Karpas-422 (cell line): ENCODE results near the gene GPC1. TPM values are rescaled to one million over a fixed set of nuclear protein-coding genes. Genes with fewer than 3 reads are reported as not detected.

Experiments
- DNase-seq: peaks from one replicate; pipeline ENCODE4 v3.0.0-alpha.2; 2015
- H2AFZ ChIP-seq: fragments of 200-600 bp; sonication (generic); 2 replicates; pipeline ENCODE4 v1.6.1; 2014; ENCODE audit warnings: antibody characterized with exemption, low read length, mixed read lengths
- H3K27ac ChIP-seq: fragments of 200-600 bp; sonication (generic); 2 replicates; pipeline ENCODE4 v1.5.1; 2014; ENCODE audit warnings: mild to moderate bottlenecking, low read length, moderate library complexity
- H3K27me3 ChIP-seq: fragments of 200-600 bp; sonication (generic); 2 replicates; pipeline ENCODE4 v1.6.1; 2014; ENCODE audit warnings: low read length, mixed read lengths
- H3K36me3 ChIP-seq: fragments of 200-600 bp; sonication (generic); 2 replicates; pipeline ENCODE4 v1.6.1; 2014; ENCODE audit warnings: low read length, mixed read lengths; ENCODE audit not compliant: insufficient read depth
- H3K4me1 ChIP-seq: fragments of 200-600 bp; sonication (generic); 2 replicates; pipeline ENCODE4 v1.6.1; 2014; ENCODE audit warnings: mild to moderate bottlenecking, low read length, mixed read lengths
- H3K4me2 ChIP-seq: fragments of 200-600 bp; sonication (generic); 2 replicates; pipeline ENCODE4 v1.6.1; 2014; ENCODE audit warnings: low read length, low read depth, mild to moderate bottlenecking; ENCODE audit not compliant: poor library complexity, severe bottlenecking
- H3K4me3 ChIP-seq: fragments of 200-600 bp; sonication (generic); 2 replicates; pipeline ENCODE4 v1.5.1; 2014; ENCODE audit warnings: mild to moderate bottlenecking, antibody characterized with exemption, low read length, mixed read lengths
- H3K79me2 ChIP-seq: fragments of 200-600 bp; sonication (generic); 2 replicates; pipeline ENCODE4 v1.6.1; 2014; ENCODE audit warnings: mild to moderate bottlenecking, low read length, mixed read lengths
- H3K9ac ChIP-seq: fragments of 200-600 bp; sonication (generic); 2 replicates; pipeline ENCODE4 v1.6.0; 2014; ENCODE audit warnings: low read length
- H3K9me2 ChIP-seq: fragments of 200-600 bp; sonication (generic), shearing (Covaris generic); replicated peaks from 2 replicates; pipeline ENCODE4 v1.6.0; 2014; ENCODE audit warnings: mild to moderate bottlenecking, low read length, moderate library complexity; ENCODE audit not compliant: insufficient read depth
- H3K9me3 ChIP-seq: fragments of 300-700, 200-600 bp; sonication (generic); 2 replicates; pipeline ENCODE4 v1.6.1; 2014; ENCODE audit warnings: low read length, mixed read lengths
- H4K20me1 ChIP-seq: fragments of 200-600 bp; sonication (generic); 2 replicates; pipeline ENCODE4 v1.6.1; 2014; ENCODE audit warnings: mild to moderate bottlenecking, antibody characterized with exemption, low read length, low read depth; ENCODE audit not compliant: insufficient read depth
- total RNA-seq: library from RNA; depleted of rRNA; stranded (reverse); fragments of >200 nt; shearing (Covaris generic); gene quantifications from 2 replicates; pipeline ENCODE4 v1.2.3, GENCODE V29; 2014; ENCODE audit warnings: low replicate concordance

GPC1 gene
- total RNA-seq, 1 experiment from 2014 or later, result 0.60 TPM

- H3K4me2 ChIP-seq, result no peak overlapping the region
- no peak for DNase-seq
- no peak overlapping the region for H3K27ac ChIP-seq
- no peak overlapping the region for H2AFZ ChIP-seq
- H3K36me3 ChIP-seq, result no peaks in the 10 kb centered on the region
- H3K9me3 ChIP-seq, result no peaks in the 10 kb centered on the region
- no peak overlapping the region for H3K9ac ChIP-seq
- no peaks in the 10 kb centered on the region for H3K27me3 ChIP-seq
- no peak overlapping the region for H3K4me3 ChIP-seq
- H3K79me2 ChIP-seq, result no peaks in the 10 kb centered on the region
- peaks cover 12% of the 10 kb centered on the region; the same call in 1 of the 2 replicates for H4K20me1 ChIP-seq
- H3K9me2 ChIP-seq, result no peaks in the 10 kb centered on the region
- H3K4me1 ChIP-seq, result peaks cover 14% of the 10 kb centered on the region
Observed at GRCh38 chr2:240451108-240451611, 15.7 kb downstream of the GPC1 start.

GRCh38 chr2:240451791-240452461 lies 16.5 kb downstream of the GPC1 start:
- H2AFZ ChIP-seq, result no peak overlapping the region
- no peaks in the 10 kb centered on the region for H3K9me3 ChIP-seq
- no peaks in the 10 kb centered on the region for H3K79me2 ChIP-seq
- H3K36me3 ChIP-seq, result no peaks in the 10 kb centered on the region
- no peak overlapping the region for H3K4me3 ChIP-seq
- no peak for DNase-seq
- no peak overlapping the region for H3K27ac ChIP-seq
- no peak overlapping the region for H3K9ac ChIP-seq
- H3K4me1 ChIP-seq, result peaks cover 14% of the 10 kb centered on the region
- H3K9me2 ChIP-seq, result no peaks in the 10 kb centered on the region
- H3K27me3 ChIP-seq, result no peaks in the 10 kb centered on the region
- H4K20me1 ChIP-seq, result peaks cover 12% of the 10 kb centered on the region; the same call in 1 of the 2 replicates
- H3K4me2 ChIP-seq, result no peak overlapping the region

GRCh38 chr2:240452462-240453256 lies 17.2 kb downstream of the GPC1 start:
- Histone ChIP-seq H3K79me2 (no peaks in the 10 kb centered on the region), H3K9ac (no peak overlapping the region), H3K27me3 (no peaks in the 10 kb centered on the region), H3K4me3 (no peak overlapping the region), H3K36me3 (no peaks in the 10 kb centered on the region), H3K4me2 (no peak overlapping the region), H3K9me2 (no peaks in the 10 kb centered on the region), H3K4me1 (peaks cover 14% of the 10 kb centered on the region), H3K27ac (no peak overlapping the region), H4K20me1 (peaks cover 12% of the 10 kb centered on the region; the same call in 1 of the 2 replicates), H3K9me3 (no peaks in the 10 kb centered on the region), H2AFZ (no peak overlapping the region)
- no peak for DNase-seq

GRCh38 chr2:240453461-240454105 lies 18.1 kb downstream of the GPC1 start:
- Histone ChIP-seq H3K4me2 (no peak overlapping the region), H3K9me2 (no peaks in the 10 kb centered on the region), H3K79me2 (no peaks in the 10 kb centered on the region), H3K4me3 (no peak overlapping the region), H2AFZ (no peak overlapping the region), H3K9me3 (no peaks in the 10 kb centered on the region), H3K27ac (no peak overlapping the region), H3K27me3 (no peaks in the 10 kb centered on the region), H3K36me3 (no peaks in the 10 kb centered on the region), H4K20me1 (peaks cover 12% of the 10 kb centered on the region; the same call in 1 of the 2 replicates), H3K4me1 (peaks cover 14% of the 10 kb centered on the region), H3K9ac (no peak overlapping the region)
- DNase-seq, result no peak

- H3K4me3 ChIP-seq, result no peak overlapping the region
- no peaks in the 10 kb centered on the region for H3K27me3 ChIP-seq
- H3K9ac ChIP-seq, result no peak overlapping the region
- no peak overlapping the region for H2AFZ ChIP-seq
- H4K20me1 ChIP-seq, result peaks cover 12% of the 10 kb centered on the region; the same call in 1 of the 2 replicates
- no peak overlapping the region for H3K27ac ChIP-seq
- peaks cover 14% of the 10 kb centered on the region for H3K4me1 ChIP-seq
- no peak for DNase-seq
- no peak overlapping the region for H3K4me2 ChIP-seq
- H3K79me2 ChIP-seq, result no peaks in the 10 kb centered on the region
- no peaks in the 10 kb centered on the region for H3K9me2 ChIP-seq
- no peaks in the 10 kb centered on the region for H3K36me3 ChIP-seq
- H3K9me3 ChIP-seq, result no peaks in the 10 kb centered on the region
Observed at GRCh38 chr2:240454106-240454901, 18.8 kb downstream of the GPC1 start.

- Histone ChIP-seq H3K79me2 (no peaks in the 10 kb centered on the region), H3K9me3 (no peaks in the 10 kb centered on the region), H3K27me3 (no peaks in the 10 kb centered on the region), H3K4me3 (no peak overlapping the region), H3K4me2 (no peak overlapping the region), H3K4me1 (peaks cover 8% of the 10 kb centered on the region), H4K20me1 (peaks cover 10% of the 10 kb centered on the region; the same call in 1 of the 2 replicates), H3K27ac (no peak overlapping the region), H3K36me3 (no peaks in the 10 kb centered on the region), H2AFZ (no peak overlapping the region), H3K9ac (no peak overlapping the region), H3K9me2 (no peaks in the 10 kb centered on the region)
- DNase-seq, result no peak
Observed at GRCh38 chr2:240455272-240455646, 19.8 kb downstream of the GPC1 start.

GRCh38 chr2:240455647-240456446 lies 20.4 kb downstream of the GPC1 start:
- Histone ChIP-seq H3K4me2 (no peak overlapping the region), H3K27ac (no peak overlapping the region), H3K79me2 (no peaks in the 10 kb centered on the region), H2AFZ (no peak overlapping the region), H3K9me3 (no peaks in the 10 kb centered on the region), H3K9ac (no peak overlapping the region), H3K27me3 (no peaks in the 10 kb centered on the region), H3K4me1 (peaks cover 2% of the 10 kb centered on the region; the same call in 1 of the 2 replicates), H3K9me2 (no peaks in the 10 kb centered on the region), H3K4me3 (no peak overlapping the region), H4K20me1 (peaks cover 6% of the 10 kb centered on the region; the same call in 1 of the 2 replicates), H3K36me3 (no peaks in the 10 kb centered on the region)
- DNase-seq, result no peak
